ENCODE results near the gene TLR4.

GRCh38 chr9:117733465-117733864, 29.3 kb downstream of the TLR4 start:
- TF ChIP-seq CTCF (IDR thresholded peaks at IDR 0.05) (no peak), POLR2A (IDR thresholded peaks at IDR 0.05) (no peak)
